ENCODE results near the gene C1QL1.
A peak's percentile ranks its signal among the peaks of the same experiment; 100 is the strongest.

The C1QL1 gene

DNA sequence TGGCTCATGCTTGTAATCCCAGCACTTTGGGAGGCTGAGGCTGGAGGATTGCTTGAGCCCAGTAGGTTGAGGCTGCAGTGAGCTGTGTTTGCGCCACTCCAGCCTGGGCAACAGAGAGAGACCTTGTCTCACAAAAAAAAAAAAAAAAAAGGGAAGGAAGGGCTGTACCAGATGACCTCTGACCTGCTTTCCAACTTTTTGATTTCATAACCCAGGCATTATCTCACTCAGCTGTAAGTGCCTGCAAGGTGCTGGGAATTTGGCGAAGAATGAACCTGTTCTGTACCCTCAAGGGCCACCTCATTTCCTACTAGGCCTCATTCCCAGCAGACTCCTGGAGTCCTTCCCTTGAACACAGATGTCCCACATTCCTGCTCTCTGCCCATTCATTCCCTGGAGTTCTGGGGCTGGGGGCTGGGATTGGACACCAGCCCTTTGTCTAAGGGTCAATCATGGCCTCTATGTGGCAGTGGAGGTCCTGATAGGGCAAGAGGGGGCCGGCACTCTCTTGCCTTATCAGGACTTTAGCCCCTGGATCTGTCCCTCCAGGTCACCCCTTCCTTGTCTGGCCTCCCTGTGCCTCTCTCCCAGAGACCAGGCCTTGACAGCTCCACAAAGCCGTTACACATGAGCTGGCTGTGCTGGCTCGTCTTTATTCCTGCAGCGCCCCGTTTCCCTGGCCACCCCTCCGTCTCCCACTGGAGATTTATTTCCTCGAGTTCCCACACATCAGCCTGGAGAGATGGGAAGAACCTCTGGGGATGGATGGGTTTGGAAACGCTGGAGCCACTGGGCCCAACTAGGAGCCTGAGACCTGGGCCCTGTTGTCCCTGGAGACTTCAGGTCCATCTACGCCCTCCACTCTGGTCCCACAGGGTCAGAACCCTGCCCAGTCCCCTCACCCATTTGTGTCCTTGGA is 52.0 kb downstream of the C1QL1 start:
- DNase-seq (ENCODE audit: low read depth in 2 of 2) = no peak

- no peak for DNase-seq (ENCODE audit: low read depth in 2 of 2)
Observed at GRCh38 chr17:44915321-44915726, 52.8 kb downstream of the C1QL1 start, which contains the start of gene GFAP. Gene GFAP, minus strand, starts transcription at chr17:44915500. Its CDS starts 14 bp downstream, at chr17:44915486.

- DNase-seq (ENCODE audit: low read depth in 2 of 2) = no peak
Observed at GRCh38 chr17:44914698-44915271, 53.3 kb downstream of the C1QL1 start.

- no peak for DNase-seq (ENCODE audit: low read depth in 2 of 2)
Observed at GRCh38 chr17:44914148-44914547, 54.0 kb downstream of the C1QL1 start.

GRCh38 chr17:44913676-44914075 is 54.4 kb downstream of the C1QL1 start:
- no peak for DNase-seq (ENCODE audit: low read depth in 2 of 2)

DNA sequence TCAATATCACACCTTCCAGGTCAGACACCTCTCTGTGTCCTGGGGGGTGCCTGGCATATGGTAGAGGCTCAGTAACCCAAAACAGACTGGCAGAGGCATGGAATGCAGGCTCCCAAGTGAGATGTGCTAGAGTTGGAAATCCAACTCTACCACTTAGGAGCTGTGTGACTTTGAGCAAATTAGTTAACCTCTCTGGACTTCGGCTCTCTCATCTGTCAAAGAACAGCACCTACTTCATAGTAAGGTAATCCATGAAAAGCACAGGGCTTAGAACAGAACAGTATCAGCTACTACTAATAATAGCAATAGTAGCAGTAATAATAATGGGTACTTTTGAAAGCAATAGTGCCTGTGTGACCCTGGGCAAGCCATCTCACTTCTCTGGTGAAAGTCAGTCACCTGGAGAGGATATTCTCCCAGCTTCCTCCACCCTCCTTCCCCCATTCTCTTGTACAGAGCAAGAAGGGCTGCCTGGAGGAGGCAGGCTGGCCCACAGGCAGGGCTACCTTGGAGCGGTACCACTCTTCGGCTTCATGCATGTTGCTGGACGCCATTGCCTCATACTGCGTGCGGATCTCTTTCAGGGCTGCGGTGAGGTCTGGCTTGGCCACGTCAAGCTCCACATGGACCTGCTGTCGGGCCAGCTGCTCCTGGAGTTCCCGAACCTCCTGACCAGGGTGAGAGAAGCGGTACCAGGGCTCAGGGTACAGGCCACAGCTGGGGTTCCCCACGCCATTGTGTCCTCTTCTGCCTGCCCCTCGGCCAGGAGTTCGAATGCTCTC is 55.1 kb downstream of the C1QL1 start:
- no peak for DNase-seq (ENCODE audit: low read depth in 2 of 2)

- peak; percentile 23 to 31 for DNase-seq (ENCODE audit: low read depth in 2 of 2)
Observed at GRCh38 chr17:44911133-44912001, 56.7 kb downstream of the C1QL1 start.

GRCh38 chr17:44910231-44911106 is 57.6 kb downstream of the C1QL1 start:
- no peak for DNase-seq (ENCODE audit: low read depth in 2 of 2)
